NOMO-1 treated with dmso at 0.1 percent for 144 hours (cell line): Measurements from ENCODE around the gene PCDHGB3.
"Not testable (repeated sequence)": the region's sequence is repeated elsewhere in the genome, so short reads cannot be mapped to it uniquely, and the experiment has no call there.

Experiments
- DNase-seq: peaks from one replicate; lab custom pipeline; 2025; ENCODE audit not compliant: unreplicated experiment; lab: John Stamatoyannopoulos, UW

Gene PCDHGB3

GRCh38 chr5:141389153-141390042, 19.4 kb downstream of the PCDHGB3 start:
- DNase-seq: no peak

DNA sequence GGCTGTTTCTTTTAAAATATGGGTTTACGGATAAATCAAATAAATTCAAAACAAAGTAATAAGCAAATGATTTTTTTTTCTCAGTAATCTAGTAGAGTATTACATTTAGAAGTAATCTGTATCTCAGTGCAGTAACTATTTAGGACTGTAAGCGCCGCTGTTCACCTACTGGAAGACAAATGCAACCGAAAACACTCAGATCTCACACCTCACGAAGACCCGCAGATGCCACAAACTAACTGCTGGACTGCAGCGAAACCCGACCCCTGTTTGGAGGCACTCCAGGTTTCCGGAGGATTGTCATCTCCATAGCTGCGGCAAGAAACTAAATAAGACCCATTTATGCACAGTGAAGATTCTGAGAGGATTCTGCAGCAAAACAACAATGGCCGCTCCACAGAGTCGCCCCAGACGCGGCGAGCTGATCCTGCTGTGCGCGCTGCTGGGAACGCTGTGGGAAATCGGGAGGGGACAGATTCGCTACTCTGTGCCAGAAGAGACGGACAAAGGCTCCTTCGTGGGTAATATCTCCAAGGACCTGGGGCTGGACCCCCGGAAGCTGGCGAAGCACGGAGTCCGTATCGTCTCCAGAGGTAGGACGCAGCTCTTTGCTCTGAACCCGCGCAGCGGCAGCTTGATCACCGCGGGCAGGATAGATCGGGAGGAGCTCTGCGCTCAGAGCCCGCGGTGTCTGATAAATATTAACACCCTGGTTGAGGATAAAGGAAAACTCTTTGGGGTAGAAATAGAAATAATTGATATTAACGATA, 22.6 kb downstream of the PCDHGB3 start, which contains the start of gene PCDHGA8:
PCDHGA8 (plus strand) TSS at position 205 of the 770 bp plus-strand sequence; CDS start at position 386, 181 bp downstream.
- no peak for DNase-seq

DNA sequence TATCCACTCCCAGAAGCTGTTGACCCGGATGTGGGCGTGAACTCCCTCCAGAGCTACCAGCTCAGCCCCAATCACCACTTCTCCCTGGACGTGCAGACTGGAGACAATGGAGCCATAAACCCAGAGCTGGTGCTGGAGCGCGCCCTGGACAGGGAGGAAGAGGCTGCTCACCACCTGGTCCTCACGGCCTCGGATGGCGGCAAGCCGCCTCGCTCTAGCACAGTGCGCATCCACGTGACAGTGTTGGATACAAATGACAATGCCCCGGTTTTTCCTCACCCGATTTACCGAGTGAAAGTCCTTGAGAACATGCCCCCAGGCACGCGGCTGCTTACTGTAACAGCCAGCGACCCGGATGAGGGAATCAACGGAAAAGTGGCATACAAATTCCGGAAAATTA, 23.2 kb downstream of the PCDHGB3 start:
- DNase-seq: no peak

- not testable (repeated sequence) for DNase-seq
Observed at GRCh38 chr5:141394401-141395187, 24.6 kb downstream of the PCDHGB3 start.

- DNase-seq: not testable (repeated sequence)
Observed at GRCh38 chr5:141397756-141398551, 27.9 kb downstream of the PCDHGB3 start, which contains the start of gene PCDHGB5. PCDHGB5 (plus strand) TSS chr5:141397947; CDS start chr5:141398128, 181 bp downstream.

DNA sequence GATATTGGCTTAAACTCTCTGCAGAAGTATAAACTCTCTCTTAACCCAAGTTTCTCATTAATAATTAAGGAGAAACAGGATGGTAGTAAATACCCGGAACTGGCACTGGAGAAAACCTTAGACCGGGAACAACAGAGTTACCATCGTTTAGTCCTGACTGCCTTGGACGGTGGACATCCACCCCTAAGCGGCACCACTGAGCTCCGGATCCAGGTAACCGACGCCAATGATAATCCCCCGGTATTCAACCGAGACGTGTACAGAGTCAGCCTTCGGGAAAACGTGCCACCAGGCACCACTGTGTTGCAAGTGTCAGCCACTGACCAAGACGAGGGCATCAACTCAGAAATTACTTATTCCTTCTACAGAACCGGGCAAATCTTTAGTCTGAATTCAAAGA, 28.6 kb downstream of the PCDHGB3 start:
- DNase-seq: no peak

DNA sequence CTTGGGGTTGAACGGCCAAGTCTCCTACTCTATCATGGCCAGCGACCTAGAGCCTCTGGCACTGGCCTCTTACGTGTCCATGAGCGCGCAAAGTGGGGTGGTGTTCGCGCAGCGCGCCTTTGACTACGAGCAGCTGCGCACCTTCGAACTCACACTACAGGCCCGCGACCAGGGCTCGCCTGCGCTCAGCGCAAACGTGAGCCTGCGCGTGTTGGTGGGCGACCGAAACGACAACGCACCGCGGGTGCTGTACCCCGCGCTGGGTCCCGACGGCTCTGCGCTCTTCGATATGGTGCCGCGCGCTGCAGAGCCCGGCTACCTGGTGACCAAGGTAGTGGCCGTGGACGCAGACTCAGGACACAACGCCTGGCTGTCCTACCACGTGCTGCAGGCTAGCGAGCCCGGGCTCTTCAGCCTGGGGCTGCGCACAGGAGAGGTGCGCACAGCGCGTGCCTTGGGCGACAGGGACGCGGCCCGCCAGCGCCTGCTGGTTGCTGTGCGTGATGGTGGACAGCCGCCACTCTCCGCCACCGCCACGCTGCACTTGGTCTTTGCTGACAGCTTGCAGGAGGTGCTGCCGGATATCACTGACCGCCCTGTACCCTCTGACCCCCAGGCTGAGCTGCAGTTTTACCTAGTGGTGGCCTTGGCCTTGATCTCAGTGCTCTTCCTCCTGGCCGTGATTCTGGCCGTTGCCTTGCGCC, 29.7 kb downstream of the PCDHGB3 start:
- DNase-seq: no peak

DNA sequence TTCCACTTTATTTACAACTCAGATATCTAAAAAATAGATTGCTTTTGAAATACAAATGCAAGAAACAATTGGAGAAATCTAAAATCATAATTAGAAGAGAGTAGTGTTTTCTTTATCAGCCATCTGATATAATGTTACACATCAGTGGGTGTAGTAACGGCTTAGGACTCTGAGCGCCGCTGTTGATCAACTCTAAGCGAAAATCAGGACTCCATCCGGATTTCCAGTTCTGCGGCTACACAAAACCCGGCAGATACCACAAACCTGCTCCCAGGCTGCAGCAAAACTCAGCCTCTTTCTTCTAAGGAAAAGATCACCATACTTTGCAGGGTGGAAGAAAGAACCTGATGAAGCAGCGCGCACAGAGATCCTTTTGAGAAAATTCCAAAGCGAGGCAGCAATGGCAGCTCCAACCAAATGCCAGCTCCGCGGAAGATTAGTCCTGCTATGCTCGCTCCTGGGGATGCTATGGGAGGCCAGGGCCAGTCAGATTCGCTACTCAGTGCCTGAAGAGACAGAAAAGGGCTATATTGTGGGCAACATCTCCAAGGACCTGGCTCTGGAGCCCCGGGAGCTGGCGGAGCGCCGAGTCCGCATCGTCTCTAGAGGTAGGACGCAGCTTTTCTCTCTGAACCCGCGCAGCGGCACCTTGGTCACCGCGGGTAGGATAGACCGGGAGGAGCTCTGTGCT, 32.7 kb downstream of the PCDHGB3 start, which contains the start of gene PCDHGA9:
PCDHGA9 (plus strand) TSS at position 226 of the 691 bp plus-strand sequence; CDS start at position 401, 175 bp downstream.
- no peak for DNase-seq

GRCh38 chr5:141403387-141403786, 33.3 kb downstream of the PCDHGB3 start:
- no peak for DNase-seq

DNA sequence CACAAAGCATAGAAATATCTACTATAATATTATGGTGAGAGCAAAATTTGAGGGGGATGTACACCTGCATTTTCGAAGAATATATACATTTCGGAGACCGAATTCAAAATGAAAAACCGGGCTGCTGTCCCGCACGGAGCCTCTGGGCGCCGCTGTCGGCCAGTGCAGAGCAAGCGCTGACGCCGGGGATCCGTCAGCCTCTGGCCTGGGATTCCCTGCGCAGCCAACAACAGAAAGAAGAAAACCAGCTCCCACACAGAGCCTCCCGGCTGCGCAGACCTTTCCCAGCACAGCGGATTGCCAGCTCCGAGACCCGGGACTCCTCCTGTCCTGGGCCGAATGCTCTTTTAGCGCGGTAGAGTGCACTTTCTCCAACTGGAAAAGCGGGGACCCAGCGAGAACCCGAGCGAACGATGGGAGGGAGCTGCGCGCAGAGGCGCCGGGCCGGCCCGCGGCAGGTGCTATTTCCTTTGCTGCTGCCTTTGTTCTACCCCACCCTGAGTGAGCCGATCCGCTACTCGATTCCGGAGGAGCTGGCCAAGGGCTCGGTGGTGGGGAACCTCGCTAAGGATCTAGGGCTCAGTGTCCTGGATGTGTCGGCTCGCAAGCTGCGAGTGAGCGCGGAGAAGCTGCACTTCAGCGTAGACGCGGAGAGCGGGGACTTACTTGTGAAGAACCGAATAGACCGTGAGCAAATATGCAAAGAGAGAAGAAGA, 37.9 kb downstream of the PCDHGB3 start, which contains the start of gene PCDHGB6:
PCDHGB6 (plus strand) TSS at position 232 of the 716 bp plus-strand sequence; CDS start at position 414, 182 bp downstream.
- not testable (repeated sequence) for DNase-seq

DNA sequence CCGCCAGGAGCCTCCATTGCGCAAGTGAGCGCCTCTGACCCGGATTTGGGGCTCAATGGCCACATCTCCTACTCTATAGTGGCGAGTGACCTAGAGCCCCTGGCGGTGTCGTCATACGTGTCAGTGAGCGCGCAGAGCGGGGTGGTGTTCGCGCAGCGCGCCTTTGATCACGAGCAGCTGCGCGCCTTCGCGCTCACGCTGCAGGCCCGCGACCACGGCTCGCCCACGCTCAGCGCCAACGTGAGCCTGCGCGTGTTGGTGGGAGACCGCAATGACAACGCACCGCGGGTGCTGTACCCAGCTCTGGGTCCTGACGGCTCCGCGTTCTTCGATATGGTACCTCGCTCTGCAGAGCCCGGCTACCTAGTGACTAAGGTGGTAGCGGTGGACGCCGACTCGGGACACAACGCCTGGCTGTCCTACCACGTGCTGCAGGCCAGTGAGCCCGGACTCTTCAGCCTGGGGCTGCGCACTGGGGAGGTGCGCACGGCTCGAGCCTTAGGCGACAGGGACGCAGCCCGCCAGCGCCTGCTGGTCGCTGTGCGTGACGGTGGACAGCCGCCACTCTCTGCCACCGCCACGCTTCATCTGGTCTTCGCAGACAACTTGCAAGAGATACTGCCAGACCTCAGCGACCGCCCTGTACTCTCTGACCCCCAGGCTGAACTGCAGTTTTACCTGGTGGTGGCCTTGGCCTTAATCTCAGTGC, 39.7 kb downstream of the PCDHGB3 start:
- no peak for DNase-seq

- DNase-seq: no peak
Observed at GRCh38 chr5:141411575-141411974, 41.5 kb downstream of the PCDHGB3 start.

DNA sequence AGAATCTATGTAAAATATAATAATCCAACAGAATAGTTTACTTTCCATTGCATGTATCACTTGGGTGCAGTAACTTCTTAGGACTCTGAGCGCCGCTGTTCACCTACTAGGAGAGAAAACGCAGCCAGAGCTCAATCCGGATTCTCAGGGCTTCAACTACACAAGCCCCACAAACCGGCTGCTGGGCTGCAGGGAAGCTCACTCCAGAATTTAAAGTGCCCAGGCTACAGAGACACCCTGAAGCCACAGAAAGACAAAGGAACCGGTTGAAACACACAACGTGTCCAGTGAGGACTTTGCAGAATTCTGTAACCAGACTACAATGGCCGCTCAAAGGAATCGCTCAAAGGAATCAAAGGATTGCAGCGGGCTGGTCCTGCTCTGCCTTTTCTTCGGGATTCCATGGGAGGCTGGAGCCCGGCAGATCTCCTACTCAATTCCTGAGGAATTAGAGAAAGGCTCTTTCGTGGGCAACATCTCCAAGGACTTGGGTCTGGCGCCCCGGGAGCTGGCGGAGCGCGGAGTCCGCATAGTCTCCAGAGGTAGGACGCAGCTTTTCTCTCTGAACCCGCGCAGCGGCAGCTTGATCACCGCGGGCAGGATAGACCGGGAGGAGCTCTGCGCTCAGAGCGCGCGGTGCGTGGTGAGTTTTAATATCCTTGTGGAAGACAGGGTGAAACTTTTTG, 43.0 kb downstream of the PCDHGB3 start, which contains the start of gene PCDHGA10:
PCDHGA10 (plus strand) TSS at position 134 of the 686 bp plus-strand sequence; CDS start at position 323, 189 bp downstream.
- DNase-seq: peak; percentile 30

DNA sequence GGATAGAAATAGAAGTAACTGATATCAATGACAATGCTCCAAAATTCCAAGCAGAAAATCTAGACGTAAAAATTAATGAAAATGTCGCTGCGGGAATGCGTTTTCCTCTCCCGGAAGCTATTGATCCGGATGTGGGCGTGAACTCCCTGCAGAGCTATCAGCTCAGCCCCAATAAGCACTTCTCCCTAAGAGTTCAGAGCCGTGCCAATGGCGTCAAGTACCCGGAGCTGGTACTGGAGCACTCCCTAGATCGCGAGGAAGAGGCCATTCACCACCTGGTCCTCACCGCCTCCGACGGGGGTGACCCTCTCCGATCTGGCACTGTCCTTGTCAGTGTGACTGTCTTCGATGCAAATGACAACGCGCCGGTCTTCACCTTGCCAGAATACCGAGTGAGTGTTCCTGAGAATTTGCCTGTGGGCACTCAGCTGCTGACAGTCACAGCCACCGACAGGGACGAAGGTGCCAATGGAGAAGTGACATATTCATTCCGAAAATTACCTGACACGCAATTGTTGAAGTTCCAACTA, 43.6 kb downstream of the PCDHGB3 start:
- no peak for DNase-seq

DNA sequence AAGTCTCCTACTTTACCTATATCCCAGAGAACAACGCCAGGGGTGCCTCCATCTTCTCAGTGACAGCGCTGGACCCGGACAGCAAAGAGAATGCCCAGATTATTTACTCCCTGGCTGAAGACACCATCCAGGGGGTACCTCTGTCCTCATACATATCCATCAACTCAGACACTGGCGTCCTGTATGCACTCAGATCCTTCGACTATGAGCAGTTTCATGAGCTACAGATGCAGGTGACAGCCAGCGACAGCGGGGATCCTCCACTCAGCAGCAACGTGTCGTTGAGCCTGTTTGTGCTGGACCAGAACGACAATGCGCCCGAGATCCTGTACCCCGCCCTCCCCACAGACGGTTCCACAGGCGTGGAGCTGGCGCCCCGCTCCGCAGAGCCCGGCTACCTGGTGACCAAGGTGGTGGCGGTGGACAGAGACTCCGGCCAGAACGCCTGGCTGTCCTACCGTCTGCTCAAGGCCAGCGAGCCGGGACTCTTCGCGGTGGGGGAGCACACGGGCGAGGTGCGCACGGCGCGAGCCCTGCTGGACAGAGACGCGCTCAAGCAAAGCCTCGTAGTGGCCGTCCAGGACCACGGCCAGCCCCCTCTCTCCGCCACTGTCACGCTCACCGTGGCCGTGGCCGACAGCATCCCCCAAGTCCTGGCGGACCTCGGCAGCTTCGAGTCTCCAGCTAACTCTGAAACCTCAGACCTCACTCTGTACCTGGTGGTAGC, 44.7 kb downstream of the PCDHGB3 start:
- DNase-seq: not testable (repeated sequence)

DNA sequence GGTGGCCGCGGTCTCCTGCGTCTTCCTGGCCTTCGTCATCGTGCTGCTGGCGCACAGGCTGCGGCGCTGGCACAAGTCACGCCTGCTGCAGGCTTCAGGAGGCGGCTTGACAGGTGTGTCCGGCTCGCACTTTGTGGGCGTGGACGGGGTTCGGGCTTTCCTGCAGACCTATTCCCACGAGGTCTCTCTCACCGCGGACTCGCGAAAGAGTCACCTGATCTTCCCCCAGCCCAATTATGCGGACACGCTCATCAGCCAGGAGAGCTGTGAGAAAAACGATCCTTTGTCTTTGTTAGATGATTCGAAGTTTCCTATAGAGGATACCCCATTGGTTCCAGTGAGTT, 45.2 kb downstream of the PCDHGB3 start:
- DNase-seq: not testable (repeated sequence)
